ENCODE measurements around the gene ELMO1.
"Not testable (repeated sequence)": the region's sequence is repeated elsewhere in the genome, so short reads cannot be mapped to it uniquely, and the experiment has no call there.

Gene ELMO1

GRCh38 chr7:37013771-37014170, 434.9 kb downstream of the ELMO1 start:
- no peak for DNase-seq (ENCODE audit: low spot score)

DNA sequence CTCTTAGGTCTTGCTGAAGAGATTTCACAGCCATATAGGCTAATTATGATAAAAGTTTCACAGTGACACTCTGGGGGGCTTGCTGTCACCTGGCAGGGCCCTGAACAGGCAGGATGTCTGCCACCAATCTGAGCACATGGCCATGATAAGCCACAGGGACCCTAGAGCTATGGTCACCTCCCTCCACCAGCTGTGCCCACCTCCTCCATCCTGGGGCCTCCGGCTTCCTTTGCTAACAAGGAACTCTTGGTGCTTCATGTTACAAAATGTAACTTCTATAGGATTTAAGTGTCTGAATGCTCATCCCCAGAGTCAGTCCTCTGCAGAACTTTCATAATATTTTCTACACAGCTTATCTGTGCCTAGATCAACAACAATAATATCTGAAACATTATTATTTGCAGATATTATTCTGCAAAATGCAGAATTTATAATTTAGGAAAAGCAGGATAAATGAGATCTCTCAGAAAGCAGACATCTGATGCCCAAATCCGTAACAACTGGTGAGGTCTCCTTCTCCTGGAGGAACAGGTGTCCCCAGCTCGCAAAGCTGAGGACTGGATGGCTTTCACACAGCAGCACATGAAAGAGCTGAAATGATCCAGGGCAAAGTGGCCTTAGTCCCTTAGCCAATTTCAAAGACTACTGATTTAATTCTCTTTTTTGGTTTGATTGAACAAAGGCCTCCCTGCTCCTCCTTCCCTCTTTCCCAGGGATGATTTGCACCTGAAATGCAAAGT, 437.3 kb downstream of the ELMO1 start:
- no peak for DNase-seq (ENCODE audit: low spot score)

DNA sequence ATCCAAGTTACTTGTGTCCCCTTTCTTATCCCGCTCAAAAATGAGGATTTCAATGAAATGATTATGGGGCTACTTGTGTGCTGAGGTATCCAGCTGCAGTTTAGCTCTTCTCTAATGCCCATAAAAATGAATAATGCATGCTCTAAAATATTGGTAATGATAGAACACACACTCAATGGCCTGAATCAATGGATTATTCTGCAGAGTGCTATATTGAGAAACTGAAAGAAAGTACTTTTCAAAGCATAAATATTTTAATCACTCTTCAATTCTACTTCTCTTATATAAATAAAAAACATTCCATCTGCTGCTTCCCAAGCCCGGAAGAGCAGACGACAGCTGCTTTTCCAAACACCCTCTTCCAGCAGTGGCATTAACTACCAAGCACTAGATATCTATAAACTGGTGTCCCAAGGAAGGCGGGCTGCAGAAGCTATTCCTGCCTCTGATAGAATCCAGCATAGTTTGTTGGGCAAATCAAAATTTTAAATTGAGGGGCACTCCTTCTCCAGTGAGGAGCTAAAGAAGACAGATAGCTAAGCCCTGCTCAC, 439.5 kb downstream of the ELMO1 start:
- DNase-seq (ENCODE audit: low spot score): no peak

GRCh38 chr7:37007691-37008090, 441.0 kb downstream of the ELMO1 start:
- DNase-seq (ENCODE audit: low spot score): no peak

DNA sequence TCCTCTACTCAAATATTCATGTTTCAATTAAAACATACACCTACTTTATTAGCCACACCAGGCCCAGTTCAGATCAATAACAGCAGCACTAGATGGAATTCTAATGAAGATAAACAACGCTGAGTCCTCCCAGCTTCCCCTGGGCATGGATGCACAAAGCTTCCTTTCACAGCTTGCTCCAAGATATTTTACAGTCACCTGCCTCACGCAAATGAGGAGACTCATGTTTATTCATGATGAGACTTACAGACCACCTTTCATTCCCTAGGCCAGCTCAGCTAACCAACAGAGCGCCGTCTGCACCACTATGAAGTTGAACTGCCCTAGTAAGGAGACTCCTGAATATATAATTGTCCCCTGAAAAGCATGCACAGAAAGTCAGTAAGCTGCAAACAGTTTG, 441.4 kb downstream of the ELMO1 start:
- DNase-seq (ENCODE audit: low spot score): no peak

GRCh38 chr7:37006764-37007163, 441.9 kb downstream of the ELMO1 start:
- no peak for DNase-seq (ENCODE audit: low spot score)

GRCh38 chr7:37000511-37000910, 448.2 kb downstream of the ELMO1 start:
- no peak for DNase-seq (ENCODE audit: low spot score)

DNA sequence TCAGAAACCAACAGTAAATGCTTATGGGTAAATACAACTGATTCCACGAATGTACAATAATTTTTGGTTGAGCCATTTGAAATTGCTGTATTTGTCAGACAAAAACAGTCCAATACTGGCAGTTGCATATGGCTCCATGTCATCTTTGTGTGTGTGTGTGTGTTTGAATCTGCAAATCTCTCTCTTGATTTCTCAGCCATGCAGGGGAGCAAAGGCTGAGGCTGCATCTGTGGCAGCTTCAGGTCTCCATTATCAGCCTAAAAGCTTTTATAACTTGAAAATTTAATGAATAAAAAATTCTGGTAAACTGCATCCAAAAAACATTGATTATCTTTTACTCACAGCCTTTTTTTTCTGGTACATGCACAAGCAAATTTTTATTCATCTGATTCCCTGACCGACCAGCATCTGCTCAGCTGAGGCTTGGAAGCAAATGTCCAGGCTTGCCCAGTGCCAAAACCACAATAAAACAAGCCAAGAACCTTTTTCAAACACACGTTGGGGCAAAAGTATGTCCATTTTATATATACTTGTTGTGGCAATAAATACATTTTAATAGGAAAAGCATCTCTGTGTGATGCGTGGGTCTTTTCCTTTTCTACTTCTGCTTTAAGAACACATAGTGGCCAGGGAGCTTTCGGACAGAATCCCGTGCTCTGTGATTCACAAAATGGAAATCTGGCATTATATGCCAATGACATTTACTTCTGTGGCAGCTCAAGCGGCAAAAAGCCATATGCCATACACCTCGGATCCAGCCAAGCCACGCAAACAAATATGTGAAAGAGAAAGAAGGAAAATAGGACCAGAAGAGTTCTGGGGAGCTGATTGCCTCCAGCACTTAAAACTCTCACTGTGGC, 448.8 kb downstream of the ELMO1 start:
- peak; percentile 18 for DNase-seq (ENCODE audit: low spot score)

GRCh38 chr7:36995776-36996175, 452.9 kb downstream of the ELMO1 start:
- DNase-seq (ENCODE audit: low spot score): no peak

GRCh38 chr7:36994456-36995112, 454.1 kb downstream of the ELMO1 start:
- DNase-seq (ENCODE audit: low spot score): no peak

DNA sequence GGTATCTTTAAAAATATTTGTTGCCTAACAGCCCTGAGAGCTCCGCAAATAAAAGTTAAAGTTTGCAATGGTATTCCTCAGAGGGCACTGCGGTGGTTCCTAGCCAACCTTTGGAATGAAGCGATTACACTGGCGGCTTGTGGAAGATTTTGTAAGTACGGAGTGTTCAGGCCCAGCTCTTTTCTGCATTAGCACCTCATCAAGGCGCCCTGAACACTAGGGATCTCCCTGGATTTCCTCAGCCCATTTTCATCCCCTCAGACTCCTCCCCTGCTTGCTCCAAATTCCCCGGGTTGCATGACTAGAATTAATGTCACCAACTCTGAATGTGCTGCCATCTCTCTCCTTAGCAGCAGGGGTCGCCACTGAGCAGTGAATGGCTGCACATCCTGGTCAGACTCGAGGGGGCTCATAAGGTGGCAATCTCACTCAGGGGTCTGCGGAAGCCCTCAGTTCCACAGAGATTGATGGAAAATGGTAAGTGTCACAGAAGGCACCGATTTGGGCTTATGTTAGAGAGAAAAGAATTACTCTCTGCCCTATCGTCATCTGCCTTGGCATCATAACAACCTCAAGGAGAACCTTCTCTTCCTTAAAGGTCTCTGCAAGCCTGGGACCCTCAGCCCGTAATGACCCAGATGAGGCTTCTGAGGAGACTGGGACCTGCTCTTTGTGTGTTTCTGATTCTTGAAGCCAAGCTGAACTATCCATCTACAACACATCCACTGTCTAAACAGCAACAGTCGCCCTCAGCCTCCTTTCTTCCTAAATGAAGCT, 461.5 kb downstream of the ELMO1 start:
- peak; percentile 87 for DNase-seq (ENCODE audit: low spot score)

DNA sequence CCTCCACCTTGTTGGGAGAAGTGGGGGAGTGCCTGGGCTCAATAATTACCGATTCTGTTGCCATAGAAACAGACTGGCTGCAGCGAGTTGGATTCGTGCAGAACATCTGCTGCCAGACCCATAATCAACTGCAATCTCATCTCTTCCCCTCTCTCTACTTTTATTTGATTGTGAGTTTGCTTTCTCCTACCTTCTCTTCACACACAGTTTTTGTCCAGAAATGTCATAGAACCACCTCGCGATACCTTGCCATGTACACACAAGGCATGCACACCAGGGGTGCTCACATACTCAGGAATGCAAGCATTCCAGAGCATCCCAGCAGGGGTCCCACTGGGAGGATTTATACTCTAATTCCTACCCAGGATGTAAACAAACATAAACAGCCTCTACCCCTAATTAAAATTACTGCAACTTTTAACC, 462.1 kb downstream of the ELMO1 start:
- no peak for DNase-seq (ENCODE audit: low spot score)

- no peak for DNase-seq (ENCODE audit: low spot score)
Observed at GRCh38 chr7:36985866-36986400, 462.7 kb downstream of the ELMO1 start.

DNA sequence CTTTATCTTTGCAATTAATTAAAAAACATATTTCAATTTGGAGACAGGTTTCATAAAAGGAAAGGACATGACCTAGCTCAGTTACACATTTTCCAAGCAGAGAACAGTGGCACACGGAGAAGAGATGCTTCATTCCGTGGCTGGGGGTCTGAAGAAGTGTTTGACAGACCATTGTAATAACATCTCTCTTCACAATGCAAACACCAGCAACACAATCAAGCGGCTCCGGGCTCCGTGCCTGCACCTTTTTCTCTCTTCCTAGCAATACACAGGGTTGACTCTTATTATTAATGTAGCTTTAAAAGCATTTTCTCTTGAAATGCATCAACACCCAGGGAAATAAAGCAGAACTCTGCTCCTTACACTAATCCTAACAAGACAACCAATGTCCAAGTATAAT, 463.3 kb downstream of the ELMO1 start:
- DNase-seq (ENCODE audit: low spot score): no peak

DNA sequence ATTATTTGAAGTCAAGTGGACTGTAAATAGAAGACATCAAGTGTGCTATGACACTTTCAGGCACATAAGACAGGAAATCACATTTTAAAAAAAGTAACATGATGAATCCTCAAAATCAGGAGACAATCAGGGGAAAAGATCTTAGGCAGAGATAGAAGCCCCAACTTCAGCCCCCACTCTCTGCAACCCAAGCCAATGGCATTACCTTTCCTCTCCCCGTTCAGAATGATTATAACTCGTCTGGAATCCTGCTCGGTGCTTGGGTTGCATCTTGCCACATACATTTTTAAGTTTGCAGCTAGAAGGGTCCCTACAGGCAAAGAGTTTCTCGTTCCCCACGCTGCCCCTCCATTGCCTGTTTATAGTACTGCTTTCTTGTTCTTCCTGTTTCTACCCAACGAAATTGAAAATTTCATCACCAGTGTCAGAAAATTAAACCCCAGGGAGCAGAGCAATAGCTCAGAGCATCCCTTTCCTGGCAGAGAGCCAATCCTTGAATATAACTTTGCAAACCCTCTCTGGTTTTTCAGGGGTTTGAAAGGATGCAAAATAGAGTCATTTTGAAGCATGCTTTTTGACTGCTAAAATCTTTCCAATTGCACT, 463.9 kb downstream of the ELMO1 start:
- no peak for DNase-seq (ENCODE audit: low spot score)

- DNase-seq (ENCODE audit: low spot score): no peak
Observed at GRCh38 chr7:36984041-36984521, 464.6 kb downstream of the ELMO1 start.

DNA sequence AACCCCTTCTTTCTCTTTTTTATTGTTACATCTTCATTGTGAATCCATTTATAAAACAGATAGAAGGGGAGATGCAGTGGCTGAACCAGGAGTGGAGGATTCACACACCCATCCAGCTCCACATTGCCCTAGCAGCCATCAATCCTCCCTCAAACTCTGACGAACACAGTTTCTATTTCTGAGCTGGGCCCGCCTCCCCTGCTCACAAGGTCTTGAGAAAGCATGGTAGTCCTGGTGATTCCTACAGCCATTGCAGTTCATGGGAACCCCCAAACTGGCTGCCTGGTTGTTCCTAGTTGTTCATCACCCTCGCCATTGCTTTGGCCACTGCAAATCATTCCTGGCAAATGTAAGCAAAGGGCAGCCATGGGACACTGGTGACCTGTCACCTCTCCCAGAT, 465.9 kb downstream of the ELMO1 start:
- DNase-seq (ENCODE audit: low spot score): no peak

DNA sequence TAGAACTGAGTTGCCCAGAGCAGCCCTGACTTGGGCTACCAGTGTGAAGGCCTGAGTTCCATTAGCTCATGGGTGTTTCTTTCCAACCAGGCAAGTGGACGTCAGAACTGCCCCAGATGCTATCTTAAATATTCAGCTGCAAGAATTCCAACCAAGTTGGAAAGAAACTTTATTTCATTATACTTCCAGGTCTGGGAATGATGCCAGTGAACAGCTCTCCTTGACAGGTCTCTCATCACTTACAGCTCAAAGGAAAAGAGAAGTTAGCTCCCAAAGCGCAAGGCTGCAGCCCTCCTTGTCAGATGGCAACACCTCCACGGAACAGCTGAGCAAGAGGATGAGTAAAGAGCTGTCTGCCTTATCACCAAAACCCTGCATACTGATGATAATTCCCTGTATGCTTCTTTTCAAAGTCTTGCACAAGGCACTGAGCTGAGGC, 468.8 kb downstream of the ELMO1 start:
- no peak for DNase-seq (ENCODE audit: low spot score)

GRCh38 chr7:36978461-36978860, 470.2 kb downstream of the ELMO1 start:
- no peak for DNase-seq (ENCODE audit: low spot score)

DNA sequence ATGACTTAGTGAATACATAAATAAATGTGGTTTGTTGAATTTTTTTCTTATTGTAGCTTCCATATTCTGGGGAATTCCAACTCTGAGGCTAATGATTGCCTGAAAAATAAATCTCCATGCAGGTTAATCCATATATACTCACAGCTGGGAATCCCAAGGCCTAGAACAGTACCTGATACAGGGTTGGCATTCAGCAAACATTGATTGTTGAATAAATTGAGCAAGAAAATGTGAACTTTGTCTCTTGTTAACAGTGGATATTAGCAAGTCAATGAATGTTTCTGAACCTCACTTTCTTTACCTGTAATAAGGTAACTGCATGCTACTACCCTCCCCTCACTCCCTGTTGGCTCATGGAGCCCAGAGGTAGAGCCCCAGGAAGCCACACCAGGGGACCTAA, 470.8 kb downstream of the ELMO1 start:
- DNase-seq (ENCODE audit: low spot score): no peak

GRCh38 chr7:36973534-36973933, 475.1 kb downstream of the ELMO1 start:
- not testable (repeated sequence) for DNase-seq (ENCODE audit: low spot score)

Measured in AG20443 (cell line).